HL-60 (cell line): ENCODE results near the gene DIP2A.
"Not testable (repeated sequence)": the region's sequence is repeated elsewhere in the genome, so short reads cannot be mapped to it uniquely, and the experiment has no call there.

Experiments used
- DNase-seq, 2 experiments: peaks; one replicate each; pipeline ENCODE4 v3.0.0-alpha.2; 2010 to 2020; ENCODE audit warnings: low read depth in 1 of 2, low spot score in 1 of 2
- H3K27ac ChIP-seq: fragments of 250-450 bp; sonication (Bioruptor Pico); replicated peaks from 2 replicates; pipeline ENCODE4 v1.5.1; 2020; ENCODE audit warnings: mild to moderate bottlenecking, moderate library complexity
- H3K27me3 ChIP-seq: fragments of 250-450 bp; sonication (Bioruptor Pico); 2 replicates; pipeline ENCODE4 v1.5.1; 2021; ENCODE audit warnings: mild to moderate bottlenecking, moderate library complexity; ENCODE audit not compliant: insufficient read depth, poor library complexity, severe bottlenecking
- H3K4me3 ChIP-seq: replicated peaks from 2 replicates; pipeline ENCODE4 v1.5.1; 2011; ENCODE audit warnings: mild to moderate bottlenecking, control low read depth, low read length; ENCODE audit not compliant: insufficient read depth
- GABPA ChIP-seq: IDR thresholded peaks from 2 replicates; pipeline ENCODE4 v1.6.1; 2012; ENCODE audit warnings: low read depth
- POLR2AphosphoS5 ChIP-seq: IDR thresholded peaks from 2 replicates; pipeline ENCODE4 v1.6.1; 2012; ENCODE audit warnings: low read depth
- SPI1 ChIP-seq: IDR thresholded peaks from 2 replicates; pipeline ENCODE4 v1.6.1; 2012; ENCODE audit warnings: low read depth, mild to moderate bottlenecking, borderline replicate concordance
- TF ChIP-seq, protein P1 (sequence below): IDR thresholded peaks from 2 replicates; pipeline ENCODE4 v1.6.1; 2012; ENCODE audit warnings: low read depth; ENCODE audit not compliant: insufficient replicate concordance
- TF ChIP-seq, protein P2 (sequence below): IDR thresholded peaks from one replicate; pipeline ENCODE4 v1.5.1; 2011; ENCODE audit warnings: low read length, control low read depth, inconsistent platforms; ENCODE audit not compliant: insufficient read depth

Gene DIP2A

DNA sequence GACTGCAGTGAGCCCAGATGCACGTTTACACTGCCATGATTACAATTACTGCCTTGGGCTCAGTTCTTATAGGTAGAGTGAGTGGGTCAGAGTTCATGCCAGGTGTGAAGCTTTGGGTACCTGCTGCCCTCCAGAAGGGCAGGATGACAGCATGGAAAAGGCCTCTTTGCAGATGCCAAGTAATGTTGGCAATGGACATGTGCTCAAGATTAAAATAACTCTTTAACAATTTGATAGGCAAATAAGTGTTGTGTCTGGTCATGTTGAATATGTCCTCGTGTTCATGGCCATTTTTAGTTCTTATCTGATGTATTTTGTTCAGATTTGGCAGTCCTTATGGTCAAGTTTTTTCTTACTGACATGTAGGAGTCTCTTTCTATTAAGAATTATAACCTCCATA, 111.4 kb downstream of the DIP2A start:
- no peak for DNase-seq
- H3K4me3 ChIP-seq: no peak overlapping the region
- H3K27me3 ChIP-seq: no peaks in the 10 kb centered on the region
- H3K27ac ChIP-seq: no peak overlapping the region
- TF ChIP-seq, protein P1, sequence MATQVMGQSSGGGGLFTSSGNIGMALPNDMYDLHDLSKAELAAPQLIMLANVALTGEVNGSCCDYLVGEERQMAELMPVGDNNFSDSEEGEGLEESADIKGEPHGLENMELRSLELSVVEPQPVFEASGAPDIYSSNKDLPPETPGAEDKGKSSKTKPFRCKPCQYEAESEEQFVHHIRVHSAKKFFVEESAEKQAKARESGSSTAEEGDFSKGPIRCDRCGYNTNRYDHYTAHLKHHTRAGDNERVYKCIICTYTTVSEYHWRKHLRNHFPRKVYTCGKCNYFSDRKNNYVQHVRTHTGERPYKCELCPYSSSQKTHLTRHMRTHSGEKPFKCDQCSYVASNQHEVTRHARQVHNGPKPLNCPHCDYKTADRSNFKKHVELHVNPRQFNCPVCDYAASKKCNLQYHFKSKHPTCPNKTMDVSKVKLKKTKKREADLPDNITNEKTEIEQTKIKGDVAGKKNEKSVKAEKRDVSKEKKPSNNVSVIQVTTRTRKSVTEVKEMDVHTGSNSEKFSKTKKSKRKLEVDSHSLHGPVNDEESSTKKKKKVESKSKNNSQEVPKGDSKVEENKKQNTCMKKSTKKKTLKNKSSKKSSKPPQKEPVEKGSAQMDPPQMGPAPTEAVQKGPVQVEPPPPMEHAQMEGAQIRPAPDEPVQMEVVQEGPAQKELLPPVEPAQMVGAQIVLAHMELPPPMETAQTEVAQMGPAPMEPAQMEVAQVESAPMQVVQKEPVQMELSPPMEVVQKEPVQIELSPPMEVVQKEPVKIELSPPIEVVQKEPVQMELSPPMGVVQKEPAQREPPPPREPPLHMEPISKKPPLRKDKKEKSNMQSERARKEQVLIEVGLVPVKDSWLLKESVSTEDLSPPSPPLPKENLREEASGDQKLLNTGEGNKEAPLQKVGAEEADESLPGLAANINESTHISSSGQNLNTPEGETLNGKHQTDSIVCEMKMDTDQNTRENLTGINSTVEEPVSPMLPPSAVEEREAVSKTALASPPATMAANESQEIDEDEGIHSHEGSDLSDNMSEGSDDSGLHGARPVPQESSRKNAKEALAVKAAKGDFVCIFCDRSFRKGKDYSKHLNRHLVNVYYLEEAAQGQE: no peak
- TF ChIP-seq POLR2AphosphoS5 (no peak), SPI1 (no peak), GABPA (no peak)
- TF ChIP-seq, protein P2, sequence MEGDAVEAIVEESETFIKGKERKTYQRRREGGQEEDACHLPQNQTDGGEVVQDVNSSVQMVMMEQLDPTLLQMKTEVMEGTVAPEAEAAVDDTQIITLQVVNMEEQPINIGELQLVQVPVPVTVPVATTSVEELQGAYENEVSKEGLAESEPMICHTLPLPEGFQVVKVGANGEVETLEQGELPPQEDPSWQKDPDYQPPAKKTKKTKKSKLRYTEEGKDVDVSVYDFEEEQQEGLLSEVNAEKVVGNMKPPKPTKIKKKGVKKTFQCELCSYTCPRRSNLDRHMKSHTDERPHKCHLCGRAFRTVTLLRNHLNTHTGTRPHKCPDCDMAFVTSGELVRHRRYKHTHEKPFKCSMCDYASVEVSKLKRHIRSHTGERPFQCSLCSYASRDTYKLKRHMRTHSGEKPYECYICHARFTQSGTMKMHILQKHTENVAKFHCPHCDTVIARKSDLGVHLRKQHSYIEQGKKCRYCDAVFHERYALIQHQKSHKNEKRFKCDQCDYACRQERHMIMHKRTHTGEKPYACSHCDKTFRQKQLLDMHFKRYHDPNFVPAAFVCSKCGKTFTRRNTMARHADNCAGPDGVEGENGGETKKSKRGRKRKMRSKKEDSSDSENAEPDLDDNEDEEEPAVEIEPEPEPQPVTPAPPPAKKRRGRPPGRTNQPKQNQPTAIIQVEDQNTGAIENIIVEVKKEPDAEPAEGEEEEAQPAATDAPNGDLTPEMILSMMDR: no peak

DNA sequence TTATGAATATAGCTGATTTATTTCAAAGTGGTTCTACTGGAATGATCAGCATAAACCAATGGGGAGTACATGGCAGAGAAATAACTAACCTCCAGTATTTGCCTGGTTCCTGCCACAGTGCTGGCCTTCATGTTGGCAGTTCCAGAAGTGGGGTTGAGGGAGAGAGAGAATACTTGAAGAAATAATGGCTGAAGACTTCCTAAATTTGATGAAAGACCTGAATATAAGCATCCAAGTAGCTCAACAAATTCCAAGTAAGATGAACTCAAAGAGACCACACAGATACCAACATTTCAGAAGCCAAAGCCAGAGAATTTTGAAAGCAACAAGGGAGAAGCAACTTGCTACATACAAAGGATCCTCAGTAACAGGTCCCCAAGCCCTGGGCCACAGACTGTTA, 111.9 kb downstream of the DIP2A start:
- TF ChIP-seq, protein P1: no peak
- TF ChIP-seq GABPA: no peak
- no peak for DNase-seq
- H3K27ac ChIP-seq: no peak overlapping the region
- H3K4me3 ChIP-seq: no peak overlapping the region
- H3K27me3 ChIP-seq: no peaks in the 10 kb centered on the region

DNA sequence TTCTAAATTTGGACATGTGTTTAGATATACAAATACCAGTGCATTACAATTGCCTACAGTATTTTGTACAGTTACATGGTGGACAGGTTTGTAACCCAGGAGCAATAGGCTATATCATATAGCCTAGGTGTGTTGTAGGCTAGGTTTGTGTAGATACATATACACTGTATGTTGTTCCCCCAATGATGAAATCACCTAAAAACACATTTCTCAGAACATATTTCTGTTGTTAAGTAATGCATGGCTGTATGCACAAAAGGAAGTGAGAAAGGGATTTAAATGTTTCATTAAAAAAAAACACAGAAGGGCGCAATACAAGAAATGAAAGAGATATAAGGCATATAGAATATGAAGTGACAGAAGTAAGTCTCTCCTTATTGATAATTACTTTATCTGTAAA, 114.2 kb downstream of the DIP2A start:
- H3K4me3 ChIP-seq: no peak overlapping the region
- H3K27ac ChIP-seq: no peak overlapping the region
- DNase-seq: no peak
- H3K27me3 ChIP-seq: no peaks in the 10 kb centered on the region
- no peak for TF ChIP-seq SPI1
- TF ChIP-seq, protein P1: no peak
- TF ChIP-seq, protein P2: no peak
- no peak for TF ChIP-seq GABPA
- TF ChIP-seq POLR2AphosphoS5: no peak

DNA sequence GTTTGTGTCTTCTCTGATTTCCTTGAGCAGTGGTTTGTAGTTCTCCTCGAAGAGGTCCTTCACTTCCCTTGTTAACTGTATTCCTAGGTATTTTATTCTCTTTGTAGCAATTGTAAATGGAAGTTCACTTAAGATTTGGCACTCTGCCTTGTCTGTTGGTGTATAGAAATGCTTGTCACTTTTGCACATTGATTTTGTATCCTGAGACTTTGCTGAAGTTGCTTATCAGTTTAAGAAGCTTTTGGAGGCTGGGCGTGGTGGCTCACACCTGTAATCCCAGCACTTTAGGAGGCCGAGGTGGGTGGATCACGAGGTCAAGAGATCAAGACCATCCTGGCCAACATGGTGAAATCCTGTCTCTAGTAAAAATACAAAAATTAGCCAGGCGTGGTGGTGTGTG, 119.1 kb downstream of the DIP2A start:
- not testable (repeated sequence) for H3K4me3 ChIP-seq, DNase-seq, H3K27ac ChIP-seq, H3K27me3 ChIP-seq

DNA sequence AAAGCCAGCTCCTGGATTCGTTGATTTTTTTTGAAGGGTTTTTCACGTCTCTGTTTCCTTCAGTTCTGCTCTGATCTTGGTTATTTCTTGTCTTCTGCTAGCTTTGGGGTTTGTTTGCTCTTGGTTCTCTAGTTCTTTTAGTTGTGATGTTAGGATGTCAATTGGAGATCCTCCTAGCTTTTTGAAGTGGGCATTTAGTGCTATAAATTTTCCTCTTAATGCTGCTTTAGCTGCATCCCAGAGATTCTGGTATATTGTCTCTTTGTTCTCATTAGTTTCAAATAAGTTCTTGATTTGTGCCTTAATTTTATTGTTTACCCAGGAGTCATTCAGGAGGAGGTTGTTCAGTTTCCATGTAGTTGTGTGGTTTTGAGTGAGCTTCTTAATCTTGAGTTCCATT, 120.7 kb downstream of the DIP2A start:
- not testable (repeated sequence) for H3K27me3 ChIP-seq, H3K27ac ChIP-seq

More for the DNA sequence above, 120.7 kb downstream of the DIP2A start:
- not testable (repeated sequence) for DNase-seq, H3K4me3 ChIP-seq
